BJ (cell line): Measurements from ENCODE around the gene LINC00237. TPM values are rescaled to one million over a fixed set of nuclear protein-coding genes. Genes with fewer than 3 reads are reported as not detected.

ENCODE experiments used
- CTCF ChIA-PET: fragments of 350-600 bp; formaldehyde crosslinking; extraction: SDS; loops from one replicate; lab custom pipeline; 2021; ENCODE audit warnings: antibody characterized with exemption, inconsistent platforms; lab: Yijun Ruan, JAX
- POLR2A ChIA-PET: fragments of 300-600 bp; sonication (Branson Sonifier 250); formaldehyde crosslinking; extraction: SDS; loops from one replicate; lab custom pipeline; 2021; ENCODE audit warnings: antibody characterized with exemption; lab: Charles Lee
- DNase-seq: peaks from one replicate; pipeline ENCODE4 v3.0.0-alpha.2; 2011; ENCODE audit warnings: low read depth
- H3K27me3 ChIP-seq: 2 replicates; pipeline ENCODE4 v1.6.0; 2011; ENCODE audit warnings: low read length; ENCODE audit not compliant: control insufficient read depth, insufficient read depth
- H3K36me3 ChIP-seq: 2 replicates; pipeline ENCODE4 v1.5.1; 2011; ENCODE audit warnings: low read length; ENCODE audit not compliant: control insufficient read depth, insufficient read depth
- H3K4me3 ChIP-seq: 2 replicates; pipeline ENCODE4 v1.5.1; 2011; ENCODE audit warnings: low read depth, mild to moderate bottlenecking, control low read depth, low read length
- CTCF ChIP-seq: IDR thresholded peaks from 2 replicates; pipeline ENCODE4 v1.5.1; 2011; ENCODE audit warnings: low read depth, mild to moderate bottlenecking, control low read depth, inconsistent platforms, low read length, moderate library complexity; ENCODE audit not compliant: insufficient read depth
- polyA plus RNA-seq: library from polyadenylated mRNA; depleted of rRNA; stranded (reverse); fragments of >200 nt; gene quantifications from 2 replicates; pipeline ENCODE4 v1.2.3, GENCODE V29; 2011

Gene LINC00237
- polyA plus RNA-seq, 1 experiment = not detected

GRCh38 chr20:21099751-21100577 is 6.2 kb downstream of the LINC00237 start:
- Histone ChIP-seq H3K36me3 (no peaks in the 10 kb centered on the region), H3K27me3 (peaks cover 52% of the 10 kb centered on the region), H3K4me3 (peak overlapping the region; percentile 10; the same call in 1 of the 2 replicates)
- ChIA-PET POLR2A (no interaction called here), CTCF (interaction anchor here (1.4 to 1.5 kb wide), 2 partner anchors 15 to 405 kb away, joined by 3 to 4 read pairs; no protein-coding TSS in a partner anchor)
- DNase-seq = no peak
- no peak for TF ChIP-seq CTCF

DNA sequence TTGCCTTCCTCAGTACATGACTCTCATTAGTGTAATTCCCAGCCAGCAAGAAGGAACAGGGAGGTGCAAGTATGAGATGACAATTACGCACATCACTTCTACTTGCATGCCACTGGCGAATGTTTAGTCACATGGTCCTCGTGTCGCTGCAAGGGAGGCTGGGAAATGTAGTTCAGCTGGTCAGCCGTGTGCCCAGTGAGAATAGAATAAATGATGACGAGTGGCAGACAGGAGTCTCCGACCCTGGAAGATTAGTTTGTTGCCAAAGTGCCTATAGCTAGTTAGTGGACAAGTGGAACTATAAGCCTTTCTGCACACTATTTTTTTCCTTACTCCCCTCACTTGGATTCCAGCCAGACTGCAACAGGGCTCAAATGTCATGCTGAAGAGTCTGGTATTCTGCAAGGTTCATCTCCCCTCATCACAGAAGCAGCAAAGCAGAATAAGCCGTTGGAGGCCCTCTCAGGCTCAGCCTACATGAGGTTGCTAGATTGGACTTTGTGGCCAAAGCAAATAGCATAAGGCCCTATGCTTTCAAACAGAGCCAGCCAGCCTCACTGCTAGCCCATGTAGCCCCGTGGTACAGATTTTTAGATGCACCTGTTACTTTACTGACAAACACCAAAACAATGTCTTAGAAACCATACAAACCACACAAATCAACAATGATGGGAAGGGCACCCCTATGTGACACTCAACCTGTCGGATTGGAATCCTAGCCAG is 9.7 kb downstream of the LINC00237 start:
- TF ChIP-seq CTCF = no peak
- CTCF ChIA-PET = no interaction called here
- peaks cover 25% of the 10 kb centered on the region for H3K27me3 ChIP-seq
- no peak overlapping the region for H3K4me3 ChIP-seq
- DNase-seq = no peak
- no peaks in the 10 kb centered on the region for H3K36me3 ChIP-seq
- POLR2A ChIA-PET = interaction anchor here (0.6 kb wide), 1 partner anchor 1966 kb away, joined by 3 read pairs; no protein-coding TSS in a partner anchor

DNA sequence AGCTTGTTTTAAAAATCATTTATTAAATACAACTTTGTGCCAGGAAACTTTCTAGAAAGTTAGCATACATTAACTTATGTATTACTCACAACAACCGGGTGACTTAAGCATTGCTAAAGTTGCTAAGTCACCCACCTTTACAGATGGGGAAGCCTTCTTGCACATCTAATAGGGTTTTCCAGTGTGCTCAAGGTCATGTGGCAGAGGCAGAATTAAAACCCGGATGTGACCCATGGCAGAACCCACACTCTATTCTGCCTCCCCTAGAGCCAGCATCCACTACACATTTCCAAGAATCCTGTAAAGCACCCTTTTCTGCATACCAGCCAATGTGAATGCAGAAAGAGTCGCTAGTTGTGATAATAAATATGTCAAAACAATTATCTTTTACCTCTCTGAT is 13.4 kb downstream of the LINC00237 start:
- H3K4me3 ChIP-seq = no peak overlapping the region
- ChIA-PET CTCF (no interaction called here), POLR2A (no interaction called here)
- DNase-seq = no peak
- no peaks in the 10 kb centered on the region for H3K36me3 ChIP-seq
- no peak for TF ChIP-seq CTCF
- peaks cover 14% of the 10 kb centered on the region for H3K27me3 ChIP-seq

DNA sequence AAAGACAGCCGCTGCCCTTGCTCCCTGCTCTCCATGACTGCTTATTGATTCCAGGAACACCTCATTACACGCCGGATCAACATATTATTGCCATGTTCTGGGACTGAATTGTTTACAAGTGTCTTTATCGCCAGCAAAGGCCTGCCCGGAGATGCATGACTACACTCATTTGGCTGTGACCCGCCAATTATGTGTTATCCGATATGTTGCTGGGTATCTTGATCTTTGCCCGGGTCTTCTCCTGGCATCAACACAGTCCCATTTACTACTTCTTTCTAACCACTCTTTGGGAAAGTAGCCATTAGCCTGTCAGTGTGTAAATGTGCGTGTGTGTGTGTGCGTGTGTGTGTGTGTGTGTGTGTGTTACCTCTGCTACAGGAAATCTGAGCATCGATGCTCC is 15.4 kb downstream of the LINC00237 start:
- DNase-seq = no peak
- H3K27me3 ChIP-seq = peaks cover 14% of the 10 kb centered on the region
- H3K36me3 ChIP-seq = no peaks in the 10 kb centered on the region
- CTCF ChIA-PET = no interaction called here
- no peak for TF ChIP-seq CTCF
- POLR2A ChIA-PET = no interaction called here
- no peak overlapping the region for H3K4me3 ChIP-seq

DNA sequence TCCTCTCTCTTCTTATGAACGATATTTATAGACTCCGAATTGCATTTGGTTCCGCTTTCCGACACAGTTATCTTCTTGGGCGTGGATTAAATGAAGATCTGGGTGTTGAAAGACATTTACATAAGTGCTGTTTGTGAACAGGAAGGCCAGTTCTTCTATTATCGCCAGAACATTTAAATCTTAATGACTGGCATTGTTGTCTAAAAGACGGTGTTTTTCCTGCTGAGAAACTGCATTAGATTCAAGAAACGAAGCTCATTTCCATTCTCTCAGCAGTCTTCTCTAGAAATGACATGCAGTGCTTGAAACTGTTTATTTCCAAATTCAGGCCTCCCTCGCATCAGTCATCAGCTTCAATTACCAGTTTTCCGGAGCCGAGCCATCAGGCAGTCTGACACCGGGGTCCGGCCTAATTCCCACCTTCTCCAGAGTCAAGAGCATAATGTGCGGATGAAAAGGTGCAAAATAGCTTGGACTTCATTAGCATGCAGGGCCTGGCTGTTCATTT is 16.0 kb downstream of the LINC00237 start:
- POLR2A ChIA-PET = no interaction called here
- no peak for DNase-seq
- Histone ChIP-seq H3K36me3 (no peaks in the 10 kb centered on the region), H3K4me3 (no peak overlapping the region), H3K27me3 (peaks cover 14% of the 10 kb centered on the region)
- no peak for TF ChIP-seq CTCF
- CTCF ChIA-PET = no interaction called here
